ENCODE measurements around the gene ADD1.

The ADD1 gene

GRCh38 chr4:2871911-2872310, 28.3 kb downstream of the ADD1 start:
- Histone ChIP-seq H3K36me3 (ENCODE audit: control insufficient read depth in 2 of 2, insufficient read depth in 2 of 2, low read length in 2 of 2) (peaks cover 10 to 12% of the 10 kb centered on the region in 2 donors), H3K4me1 (ENCODE audit: control insufficient read depth in 2 of 2, insufficient read depth in 2 of 2, low read length in 2 of 2) (peaks cover 22 to 35% of the 10 kb centered on the region in 2 donors), H3K27me3 (ENCODE audit: control insufficient read depth in 2 of 2, insufficient read depth in 2 of 2, low read length in 2 of 2) (no peaks in the 10 kb centered on the region), H3K9me3 (ENCODE audit: control insufficient read depth in 2 of 2, low read length in 2 of 2) (no peaks in the 10 kb centered on the region), H3K4me3 (ENCODE audit: low read length in 2 of 2) (no peak overlapping the region), H3K27ac (ENCODE audit: low read depth in 2 of 2, low read length in 2 of 2) (no peak overlapping the region), H3K9ac (ENCODE audit: low read depth in 1 of 2, low read length in 2 of 2) (no peak overlapping the region)

- no peak overlapping the region for H3K9ac ChIP-seq (ENCODE audit: low read depth in 1 of 2, low read length in 2 of 2)
Observed at GRCh38 chr4:2873329-2873728, 29.7 kb downstream of the ADD1 start.

GRCh38 chr4:2874861-2875260, 31.2 kb downstream of the ADD1 start:
- Histone ChIP-seq H3K4me1 (ENCODE audit: control insufficient read depth in 2 of 2, insufficient read depth in 2 of 2, low read length in 2 of 2) (peaks cover 13 to 17% of the 10 kb centered on the region in 2 donors), H3K9ac (ENCODE audit: low read depth in 1 of 2, low read length in 2 of 2) (no peak overlapping the region), H3K4me3 (ENCODE audit: low read length in 2 of 2) (no peak overlapping the region), H3K36me3 (ENCODE audit: control insufficient read depth in 2 of 2, insufficient read depth in 2 of 2, low read length in 2 of 2) (peaks cover 23 to 25% of the 10 kb centered on the region in 2 donors), H3K27ac (ENCODE audit: low read depth in 2 of 2, low read length in 2 of 2) (no peak overlapping the region), H3K27me3 (ENCODE audit: control insufficient read depth in 2 of 2, insufficient read depth in 2 of 2, low read length in 2 of 2) (no peaks in the 10 kb centered on the region), H3K9me3 (ENCODE audit: control insufficient read depth in 2 of 2, low read length in 2 of 2) (no peaks in the 10 kb centered on the region)

More at GRCh38 chr4:2873329-2873728, 29.7 kb downstream of the ADD1 start:
- peak overlapping the region; percentile 20 to 42 for H3K4me3 ChIP-seq (ENCODE audit: low read length in 2 of 2)
- no peaks in the 10 kb centered on the region for H3K9me3 ChIP-seq (ENCODE audit: control insufficient read depth in 2 of 2, low read length in 2 of 2)
- H3K4me1 ChIP-seq (ENCODE audit: control insufficient read depth in 2 of 2, insufficient read depth in 2 of 2, low read length in 2 of 2): peaks cover 18 to 23% of the 10 kb centered on the region in 2 donors
- peak overlapping the region; percentile 68 to 71 for H3K27ac ChIP-seq (ENCODE audit: low read depth in 2 of 2, low read length in 2 of 2)
- H3K27me3 ChIP-seq (ENCODE audit: control insufficient read depth in 2 of 2, insufficient read depth in 2 of 2, low read length in 2 of 2): no peaks in the 10 kb centered on the region
- peaks cover 13% of the 10 kb centered on the region in 2 donors for H3K36me3 ChIP-seq (ENCODE audit: control insufficient read depth in 2 of 2, insufficient read depth in 2 of 2, low read length in 2 of 2)

GRCh38 chr4:2875556-2875955, 31.9 kb downstream of the ADD1 start:
- Histone ChIP-seq H3K27ac (ENCODE audit: low read depth in 2 of 2, low read length in 2 of 2) (no peak overlapping the region), H3K4me3 (ENCODE audit: low read length in 2 of 2) (no peak overlapping the region), H3K9ac (ENCODE audit: low read depth in 1 of 2, low read length in 2 of 2) (no peak overlapping the region), H3K9me3 (ENCODE audit: control insufficient read depth in 2 of 2, low read length in 2 of 2) (no peaks in the 10 kb centered on the region), H3K27me3 (ENCODE audit: control insufficient read depth in 2 of 2, insufficient read depth in 2 of 2, low read length in 2 of 2) (no peaks in the 10 kb centered on the region), H3K36me3 (ENCODE audit: control insufficient read depth in 2 of 2, insufficient read depth in 2 of 2, low read length in 2 of 2) (peaks cover 27 to 29% of the 10 kb centered on the region in 2 donors), H3K4me1 (ENCODE audit: control insufficient read depth in 2 of 2, insufficient read depth in 2 of 2, low read length in 2 of 2) (peaks cover 12 to 15% of the 10 kb centered on the region in 2 donors)

GRCh38 chr4:2878346-2878745, 34.7 kb downstream of the ADD1 start:
- H3K36me3 ChIP-seq (ENCODE audit: control insufficient read depth in 2 of 2, insufficient read depth in 2 of 2, low read length in 2 of 2): peaks cover 37 to 43% of the 10 kb centered on the region in 2 donors
- H3K27me3 ChIP-seq (ENCODE audit: control insufficient read depth in 2 of 2, insufficient read depth in 2 of 2, low read length in 2 of 2): no peaks in the 10 kb centered on the region
- no peaks in the 10 kb centered on the region for H3K9me3 ChIP-seq (ENCODE audit: control insufficient read depth in 2 of 2, low read length in 2 of 2)
- H3K4me3 ChIP-seq (ENCODE audit: low read length in 2 of 2): no peak overlapping the region
- H3K27ac ChIP-seq (ENCODE audit: low read depth in 2 of 2, low read length in 2 of 2): no peak overlapping the region
- no peak overlapping the region for H3K9ac ChIP-seq (ENCODE audit: low read depth in 1 of 2, low read length in 2 of 2)
- H3K4me1 ChIP-seq (ENCODE audit: control insufficient read depth in 2 of 2, insufficient read depth in 2 of 2, low read length in 2 of 2): peaks cover 2 to 8% of the 10 kb centered on the region in 2 donors

- Histone ChIP-seq H3K27me3 (ENCODE audit: control insufficient read depth in 2 of 2, insufficient read depth in 2 of 2, low read length in 2 of 2) (no peaks in the 10 kb centered on the region), H3K27ac (ENCODE audit: low read depth in 2 of 2, low read length in 2 of 2) (no peak overlapping the region), H3K4me1 (ENCODE audit: control insufficient read depth in 2 of 2, insufficient read depth in 2 of 2, low read length in 2 of 2) (peaks cover 2% of the 10 kb centered on the region in 2 donors), H3K9me3 (ENCODE audit: control insufficient read depth in 2 of 2, low read length in 2 of 2) (no peaks in the 10 kb centered on the region), H3K9ac (ENCODE audit: low read depth in 1 of 2, low read length in 2 of 2) (no peak overlapping the region), H3K4me3 (ENCODE audit: low read length in 2 of 2) (no peak overlapping the region), H3K36me3 (ENCODE audit: control insufficient read depth in 2 of 2, insufficient read depth in 2 of 2, low read length in 2 of 2) (peaks cover 37 to 43% of the 10 kb centered on the region in 2 donors)
Observed at GRCh38 chr4:2879026-2879425, 35.4 kb downstream of the ADD1 start.

- H3K36me3 ChIP-seq (ENCODE audit: control insufficient read depth in 2 of 2, insufficient read depth in 2 of 2, low read length in 2 of 2): peaks cover 46 to 56% of the 10 kb centered on the region in 2 donors
- no peaks in the 10 kb centered on the region for H3K4me1 ChIP-seq (ENCODE audit: control insufficient read depth in 2 of 2, insufficient read depth in 2 of 2, low read length in 2 of 2)
- no peak overlapping the region for H3K27ac ChIP-seq (ENCODE audit: low read depth in 2 of 2, low read length in 2 of 2)
Observed at GRCh38 chr4:2881431-2881830, 37.8 kb downstream of the ADD1 start.

GRCh38 chr4:2882341-2882740, 38.7 kb downstream of the ADD1 start:
- no peak overlapping the region for H3K27ac ChIP-seq (ENCODE audit: low read depth in 2 of 2, low read length in 2 of 2)
- peaks cover 50 to 59% of the 10 kb centered on the region in 2 donors for H3K36me3 ChIP-seq (ENCODE audit: control insufficient read depth in 2 of 2, insufficient read depth in 2 of 2, low read length in 2 of 2)
- H3K9me3 ChIP-seq (ENCODE audit: control insufficient read depth in 2 of 2, low read length in 2 of 2): no peaks in the 10 kb centered on the region
- no peaks in the 10 kb centered on the region for H3K27me3 ChIP-seq (ENCODE audit: control insufficient read depth in 2 of 2, insufficient read depth in 2 of 2, low read length in 2 of 2)
- no peak overlapping the region for H3K4me3 ChIP-seq (ENCODE audit: low read length in 2 of 2)
- no peaks in the 10 kb centered on the region for H3K4me1 ChIP-seq (ENCODE audit: control insufficient read depth in 2 of 2, insufficient read depth in 2 of 2, low read length in 2 of 2)
- H3K9ac ChIP-seq (ENCODE audit: low read depth in 1 of 2, low read length in 2 of 2): no peak overlapping the region

More at GRCh38 chr4:2881431-2881830, 37.8 kb downstream of the ADD1 start:
- H3K9me3 ChIP-seq (ENCODE audit: control insufficient read depth in 2 of 2, low read length in 2 of 2): no peaks in the 10 kb centered on the region
- no peak overlapping the region for H3K4me3 ChIP-seq (ENCODE audit: low read length in 2 of 2)
- no peaks in the 10 kb centered on the region for H3K27me3 ChIP-seq (ENCODE audit: control insufficient read depth in 2 of 2, insufficient read depth in 2 of 2, low read length in 2 of 2)
- H3K9ac ChIP-seq (ENCODE audit: low read depth in 1 of 2, low read length in 2 of 2): no peak overlapping the region

GRCh38 chr4:2886161-2886560, 42.5 kb downstream of the ADD1 start:
- H3K27ac ChIP-seq (ENCODE audit: low read depth in 2 of 2, low read length in 2 of 2): no peak overlapping the region
- no peaks in the 10 kb centered on the region for H3K4me1 ChIP-seq (ENCODE audit: control insufficient read depth in 2 of 2, insufficient read depth in 2 of 2, low read length in 2 of 2)
- H3K9ac ChIP-seq (ENCODE audit: low read depth in 1 of 2, low read length in 2 of 2): no peak overlapping the region
- no peak overlapping the region for H3K4me3 ChIP-seq (ENCODE audit: low read length in 2 of 2)
- no peaks in the 10 kb centered on the region for H3K27me3 ChIP-seq (ENCODE audit: control insufficient read depth in 2 of 2, insufficient read depth in 2 of 2, low read length in 2 of 2)
- H3K9me3 ChIP-seq (ENCODE audit: control insufficient read depth in 2 of 2, low read length in 2 of 2): no peaks in the 10 kb centered on the region
- peaks cover 40 to 47% of the 10 kb centered on the region in 2 donors for H3K36me3 ChIP-seq (ENCODE audit: control insufficient read depth in 2 of 2, insufficient read depth in 2 of 2, low read length in 2 of 2)

- Histone ChIP-seq H3K4me1 (ENCODE audit: control insufficient read depth in 2 of 2, insufficient read depth in 2 of 2, low read length in 2 of 2) (no peaks in the 10 kb centered on the region), H3K36me3 (ENCODE audit: control insufficient read depth in 2 of 2, insufficient read depth in 2 of 2, low read length in 2 of 2) (peaks cover 43 to 47% of the 10 kb centered on the region in 2 donors), H3K9me3 (ENCODE audit: control insufficient read depth in 2 of 2, low read length in 2 of 2) (no peaks in the 10 kb centered on the region), H3K27ac (ENCODE audit: low read depth in 2 of 2, low read length in 2 of 2) (no peak overlapping the region), H3K27me3 (ENCODE audit: control insufficient read depth in 2 of 2, insufficient read depth in 2 of 2, low read length in 2 of 2) (no peaks in the 10 kb centered on the region), H3K9ac (ENCODE audit: low read depth in 1 of 2, low read length in 2 of 2) (no peak overlapping the region), H3K4me3 (ENCODE audit: low read length in 2 of 2) (no peak overlapping the region)
Observed at GRCh38 chr4:2886622-2887021, 43.0 kb downstream of the ADD1 start.

GRCh38 chr4:2887343-2887742, 43.7 kb downstream of the ADD1 start:
- Histone ChIP-seq H3K27ac (ENCODE audit: low read depth in 2 of 2, low read length in 2 of 2) (no peak overlapping the region), H3K36me3 (ENCODE audit: control insufficient read depth in 2 of 2, insufficient read depth in 2 of 2, low read length in 2 of 2) (peaks cover 37 to 42% of the 10 kb centered on the region in 2 donors), H3K4me3 (ENCODE audit: low read length in 2 of 2) (no peak overlapping the region), H3K27me3 (ENCODE audit: control insufficient read depth in 2 of 2, insufficient read depth in 2 of 2, low read length in 2 of 2) (no peaks in the 10 kb centered on the region), H3K9ac (ENCODE audit: low read depth in 1 of 2, low read length in 2 of 2) (no peak overlapping the region), H3K4me1 (ENCODE audit: control insufficient read depth in 2 of 2, insufficient read depth in 2 of 2, low read length in 2 of 2) (no peaks in the 10 kb centered on the region), H3K9me3 (ENCODE audit: control insufficient read depth in 2 of 2, low read length in 2 of 2) (no peaks in the 10 kb centered on the region)
